ENCODE data around the gene NOVA2.

- TF ChIP-seq CTCF (IDR thresholded peaks at IDR 0.05) (no peak), EZH2 (IDR thresholded peaks at IDR 0.05; ENCODE audit: borderline replicate concordance, insufficient read depth, low read depth, low read length, poor library complexity, severe bottlenecking) (no peak)
Observed at GRCh38 chr19:45901912-45902650, 71.6 kb downstream of the NOVA2 start, which contains the start of gene MYPOP.

All from B cell (primary cell).